Neuronal stem cell (in vitro differentiated cells): ENCODE measurements around the gene GPT2.

ENCODE experiments used
- DNase-seq: peaks from one replicate; pipeline ENCODE4 v3.0.0-alpha.2; 2013; ENCODE audit warnings: low spot score
- H2AFZ ChIP-seq: one replicate; pipeline ENCODE4 v1.6.1; 2013; ENCODE audit warnings: mild to moderate bottlenecking, low read length, inconsistent platforms
- H2AK5ac ChIP-seq: 2 replicates; pipeline ENCODE4 v1.6.1; 2013; ENCODE audit warnings: low read depth, mild to moderate bottlenecking, inconsistent platforms, low read length, moderate library complexity, mixed read lengths
- H2BK120ac ChIP-seq: 2 replicates; pipeline ENCODE4 v1.6.1; 2013; ENCODE audit warnings: low read depth, mild to moderate bottlenecking, inconsistent platforms, low read length, moderate library complexity, mixed read lengths
- H2BK12ac ChIP-seq: one replicate; pipeline ENCODE4 v1.6.1; 2013; ENCODE audit warnings: low read length, inconsistent platforms
- H2BK15ac ChIP-seq: 2 replicates; pipeline ENCODE4 v1.6.1; 2013; ENCODE audit warnings: mild to moderate bottlenecking, low read length, inconsistent platforms, mixed read lengths
- H2BK5ac ChIP-seq: one replicate; pipeline ENCODE4 v1.6.1; 2013; ENCODE audit warnings: inconsistent platforms, mild to moderate bottlenecking, low read length, moderate library complexity
- H3K14ac ChIP-seq: one replicate; pipeline ENCODE4 v1.6.1; 2013; ENCODE audit warnings: low read length, inconsistent platforms
- H3K18ac ChIP-seq: 2 replicates; pipeline ENCODE4 v1.6.1; 2013; ENCODE audit warnings: low read length, inconsistent platforms
- H3K23ac ChIP-seq: 2 replicates; pipeline ENCODE4 v1.6.1; 2013; ENCODE audit warnings: low read depth, mild to moderate bottlenecking, mixed read lengths, low read length, inconsistent platforms; ENCODE audit not compliant: poor library complexity
- H3K27ac ChIP-seq: replicated peaks from 3 replicates; pipeline ENCODE4 v1.5.1; 2013; ENCODE audit warnings: low read length, inconsistent platforms
- H3K27me3 ChIP-seq, 3 experiments: 2 replicates each; pipeline ENCODE4 v1.6.1; 2013; ENCODE audit warnings: low read length in 3 of 3, mild to moderate bottlenecking in 2 of 3, inconsistent platforms in 1 of 3, low read depth in 1 of 3, mixed read lengths in 1 of 3, moderate library complexity in 1 of 3; ENCODE audit not compliant: control insufficient read depth in 3 of 3, insufficient read depth in 3 of 3
- H3K36me3 ChIP-seq, 2 donors: replicated peaks in 1 of 2; 2 replicates each; pipeline ENCODE4 v1.6.1; 2013; ENCODE audit warnings: low read length in 2 of 2; ENCODE audit not compliant: control insufficient read depth in 2 of 2, insufficient read depth in 2 of 2
- H3K4ac ChIP-seq: 2 replicates; pipeline ENCODE4 v1.6.1; 2013; ENCODE audit warnings: inconsistent platforms, mild to moderate bottlenecking, low read length, moderate library complexity
- H3K4me1 ChIP-seq, 2 donors: 1 replicate in 1 of 2; 2 replicates in 1 of 2; pipeline ENCODE4 v1.6.1; 2013; ENCODE audit warnings: low read length in 2 of 2, low read depth in 1 of 2; ENCODE audit not compliant: control insufficient read depth in 2 of 2, insufficient read depth in 1 of 2
- H3K4me2 ChIP-seq: one replicate; pipeline ENCODE4 v1.6.1; 2013; ENCODE audit warnings: mild to moderate bottlenecking, low read length, inconsistent platforms; ENCODE audit not compliant: insufficient read depth, poor library complexity, severe bottlenecking
- H3K4me3 ChIP-seq, 2 donors: 2 replicates each; pipeline ENCODE4 v1.5.1; 2013; ENCODE audit warnings: low read length in 2 of 2, mild to moderate bottlenecking in 2 of 2, inconsistent platforms in 1 of 2, moderate library complexity in 1 of 2
- H3K79me1 ChIP-seq: one replicate; pipeline ENCODE4 v1.6.1; 2013; ENCODE audit warnings: low read depth, mild to moderate bottlenecking, inconsistent platforms, low read length, moderate library complexity
- H3K9ac ChIP-seq: one replicate; pipeline ENCODE4 v1.6.1; 2013; ENCODE audit warnings: mild to moderate bottlenecking, low read depth, low read length, inconsistent platforms; ENCODE audit not compliant: poor library complexity
- H3K9me3 ChIP-seq, 2 donors: replicated peaks in 1 of 2; 2 replicates each; pipeline versions ENCODE3 to v1.6.1; 2013; ENCODE audit warnings: low read length in 2 of 2, mild to moderate bottlenecking in 2 of 2, inconsistent platforms in 1 of 2, low read depth in 1 of 2, mixed read lengths in 1 of 2, moderate library complexity in 1 of 2; ENCODE audit not compliant: control insufficient read depth in 2 of 2, insufficient read depth in 1 of 2
- H4K8ac ChIP-seq: one replicate; pipeline ENCODE4 v1.6.1; 2013; ENCODE audit warnings: low read depth, mild to moderate bottlenecking, inconsistent platforms, low read length, moderate library complexity
- H4K91ac ChIP-seq: one replicate; pipeline ENCODE4 v1.6.1; 2013; ENCODE audit warnings: low read length, low read depth, mild to moderate bottlenecking, inconsistent platforms; ENCODE audit not compliant: poor library complexity
- WGBS, 2 donors: extraction: QIAGEN DNeasy Blood & Tissue Kit; methylation state at CpG; one replicate each; pipeline ENCODE4 v1.1.7; 2013; ENCODE audit warnings: missing lambda C conversion rate in 2 of 2, mixed read lengths in 1 of 2; ENCODE audit not compliant: insufficient read length in 2 of 2, insufficient replicate concordance in 1 of 2; ENCODE audit errors: extremely low coverage in 2 of 2; 5-methylcytosine and 5-hydroxymethylcytosine counted together

Gene GPT2

GRCh38 chr16:46915483-46916025 lies 31.4 kb downstream of the GPT2 start:
- DNase-seq = no peak
- Histone ChIP-seq H3K14ac (no peak overlapping the region), H3K4ac (no peak overlapping the region), H3K27ac (no peak overlapping the region), H3K79me1 (peaks cover 5% of the 10 kb centered on the region), H2AFZ (no peak overlapping the region), H3K18ac (no peak overlapping the region), H2BK15ac (no peak overlapping the region), H3K36me3 (peaks cover 41 to 96% of the 10 kb centered on the region in 2 donors), H3K9me3 (peaks cover 0 to 10% of the 10 kb centered on the region in 2 donors), H3K9ac (peak overlapping the region; percentile 56), H2BK12ac (no peak overlapping the region), H4K8ac (peak overlapping the region; percentile 86), H3K27me3 (peaks cover 0 to 2% (median 0%) of the 10 kb centered on the region in 3 experiments), H2BK5ac (no peak overlapping the region), H3K23ac (no peak overlapping the region), H2AK5ac (no peak overlapping the region), H4K91ac (peak overlapping the region; percentile 93), H2BK120ac (no peak overlapping the region), H3K4me1 (peaks cover 0 to 18% of the 10 kb centered on the region in 2 donors), H3K4me2 (no peak overlapping the region), H3K4me3 (peak overlapping the region in 1 of 2 donors; percentile 72)
- WGBS, 2 donors = 100% methylated on average over 1 of the region's 2 CpGs; no CpG with 5 or more reads in 1 of the 2 donors

- Histone ChIP-seq H2AK5ac (no peak overlapping the region), H4K91ac (no peak overlapping the region), H3K4me2 (no peak overlapping the region), H3K9ac (no peak overlapping the region), H2BK12ac (no peak overlapping the region), H3K79me1 (peaks cover 5% of the 10 kb centered on the region), H3K4me3 (no peak overlapping the region), H3K9me3 (peaks cover 0 to 10% of the 10 kb centered on the region in 2 donors), H3K4me1 (peaks cover 0 to 18% of the 10 kb centered on the region in 2 donors), H3K36me3 (peaks cover 43 to 94% of the 10 kb centered on the region in 2 donors), H3K27ac (no peak overlapping the region), H3K18ac (no peak overlapping the region), H4K8ac (no peak overlapping the region), H3K14ac (no peak overlapping the region), H3K27me3 (peaks cover 0 to 2% (median 0%) of the 10 kb centered on the region in 3 experiments), H2BK15ac (no peak overlapping the region), H2AFZ (no peak overlapping the region), H3K4ac (no peak overlapping the region), H3K23ac (no peak overlapping the region), H2BK120ac (no peak overlapping the region), H2BK5ac (no peak overlapping the region)
- DNase-seq = no peak
- no CpG with 5 or more reads among the region's 3 CpGs for WGBS, 2 donors
Measured at GRCh38 chr16:46916980-46917379, 32.8 kb downstream of the GPT2 start.

GRCh38 chr16:46918400-46918799 lies 34.2 kb downstream of the GPT2 start:
- H3K4me2 ChIP-seq = no peak overlapping the region

GRCh38 chr16:46918905-46919792 lies 35.0 kb downstream of the GPT2 start:
- Histone ChIP-seq H2AK5ac (peak overlapping the region; percentile 77), H2BK12ac (no peak overlapping the region), H3K4me2 (no peak overlapping the region), H2BK120ac (no peak overlapping the region), H4K8ac (no peak overlapping the region), H3K36me3 (peaks cover 52 to 94% of the 10 kb centered on the region in 2 donors), H2BK5ac (no peak overlapping the region), H3K18ac (peak overlapping the region; percentile 93), H3K4me3 (no peak overlapping the region), H2AFZ (no peak overlapping the region), H3K27me3 (peaks cover 0 to 2% (median 0%) of the 10 kb centered on the region in 3 experiments), H3K14ac (peak overlapping the region; percentile 2), H3K27ac (peak overlapping the region; percentile 69), H3K79me1 (peaks cover 5% of the 10 kb centered on the region), H3K23ac (peak overlapping the region; percentile 45), H2BK15ac (peak overlapping the region; percentile 68), H3K4me1 (peaks cover 0 to 18% of the 10 kb centered on the region in 2 donors), H4K91ac (no peak overlapping the region), H3K9ac (no peak overlapping the region), H3K9me3 (peaks cover 0 to 10% of the 10 kb centered on the region in 2 donors), H3K4ac (no peak overlapping the region)
- no CpG with 5 or more reads among the region's 21 CpGs for WGBS, 2 donors
- peak; percentile 69 for DNase-seq

More at GRCh38 chr16:46918400-46918799, 34.2 kb downstream of the GPT2 start:
- Histone ChIP-seq H3K4me1 (peaks cover 0 to 18% of the 10 kb centered on the region in 2 donors), H3K27me3 (peaks cover 0 to 2% (median 0%) of the 10 kb centered on the region in 3 experiments), H3K79me1 (peaks cover 5% of the 10 kb centered on the region), H3K9me3 (peaks cover 0 to 10% of the 10 kb centered on the region in 2 donors), H3K27ac (peak overlapping the region; percentile 69), H3K18ac (peak overlapping the region; percentile 93), H2AK5ac (peak overlapping the region; percentile 77), H3K36me3 (peaks cover 46 to 94% of the 10 kb centered on the region in 2 donors), H4K8ac (no peak overlapping the region), H2BK120ac (no peak overlapping the region), H2AFZ (no peak overlapping the region), H3K4me3 (no peak overlapping the region), H3K9ac (peak overlapping the region; percentile 68), H3K4ac (peak overlapping the region; percentile 4), H4K91ac (no peak overlapping the region), H3K23ac (peak overlapping the region; percentile 18), H2BK5ac (no peak overlapping the region), H2BK12ac (peak overlapping the region; percentile 64), H2BK15ac (peak overlapping the region; percentile 68), H3K14ac (no peak overlapping the region)
- no peak for DNase-seq
- WGBS, 2 donors = no CpG with 5 or more reads among the region's 11 CpGs
